Measurements from ENCODE around the gene MAMLD1.

GRCh38 chrX:150526692-150527091, 163.6 kb downstream of the MAMLD1 start:
- TF ChIP-seq POLR2A (IDR thresholded peaks at IDR 0.05), result no peak
- no peak for TF ChIP-seq CTCF (IDR thresholded peaks at IDR 0.05)
